ENCODE results near the gene MAP2K1. TPM values are rescaled to one million over a fixed set of nuclear protein-coding genes. Genes with fewer than 3 reads are reported as not detected.
A peak's percentile ranks its signal among the peaks of the same experiment; 100 is the strongest.

The MAP2K1 gene
- polyA plus RNA-seq, 1 experiment: 18.4 TPM

GRCh38 chr15:66503780-66504562, 117.3 kb downstream of the MAP2K1 start:
- no peaks in the 10 kb centered on the region for H3K27me3 ChIP-seq (ENCODE audit: control insufficient read depth, insufficient read depth, low read length)
- DNase-seq (ENCODE audit: low read depth, low spot score): no peak
- peak overlapping the region; percentile 90 for H3K27ac ChIP-seq (ENCODE audit: low read depth, low read length)
- no peaks in the 10 kb centered on the region for H3K9me3 ChIP-seq (ENCODE audit: control insufficient read depth, insufficient read depth, low read length)
- TF ChIP-seq CTCF (IDR thresholded peaks at IDR 0.05; ENCODE audit: low read depth, low read length): no peak
- CTCF ChIA-PET: interaction anchor here (1.7 kb wide), 1 partner anchor 63 kb away, joined by 6 read pairs; no protein-coding TSS in a partner anchor
- POLR2A ChIA-PET: no interaction called here
- H3K4me3 ChIP-seq (ENCODE audit: low read depth, low read length): peak overlapping the region; percentile 97

GRCh38 chr15:66504563-66505429, 118.1 kb downstream of the MAP2K1 start, which contains the start of the genes RPL4 and ZWILCH:
Gene RPL4, minus strand, starts transcription at chr15:66504855. Its CDS starts 65 bp downstream, at chr15:66504790.
Gene ZWILCH, plus strand, starts transcription at chr15:66505326. Its CDS starts 13 bp downstream, at chr15:66505339.
- CTCF ChIA-PET: interaction anchor here (1.7 kb wide), 1 partner anchor 62 kb away, joined by 6 read pairs; no protein-coding TSS in a partner anchor
- Histone ChIP-seq H3K9me3 (ENCODE audit: control insufficient read depth, insufficient read depth, low read length) (no peaks in the 10 kb centered on the region), H3K27ac (ENCODE audit: low read depth, low read length) (peak within 1 kb of the TSS; percentile 90), H3K4me3 (ENCODE audit: low read depth, low read length) (peak within 1 kb of the TSS; percentile 97), H3K27me3 (ENCODE audit: control insufficient read depth, insufficient read depth, low read length) (no peaks in the 10 kb centered on the region)
- peak; percentile 74 for DNase-seq (ENCODE audit: low read depth, low spot score)
- no peak for TF ChIP-seq CTCF (IDR thresholded peaks at IDR 0.05; ENCODE audit: low read depth, low read length)
- POLR2A ChIA-PET: interaction anchor here (1.0 kb wide), 1 partner anchor 118 kb away, joined by 5 read pairs; the partner anchor contains the start of gene MAP2K1

- H3K4me3 ChIP-seq (ENCODE audit: low read depth, low read length): peak overlapping the region; percentile 97
- no peaks in the 10 kb centered on the region for H3K27me3 ChIP-seq (ENCODE audit: control insufficient read depth, insufficient read depth, low read length)
- no peak for DNase-seq (ENCODE audit: low read depth, low spot score)
- no peaks in the 10 kb centered on the region for H3K9me3 ChIP-seq (ENCODE audit: control insufficient read depth, insufficient read depth, low read length)
- no peak for TF ChIP-seq CTCF (IDR thresholded peaks at IDR 0.05; ENCODE audit: low read depth, low read length)
- H3K27ac ChIP-seq (ENCODE audit: low read depth, low read length): peak overlapping the region; percentile 90
- CTCF ChIA-PET: interaction anchor here (1.9 kb wide), 1 partner anchor 8 kb away, joined by 14 read pairs; the partner anchor contains the start of gene SNAPC5
- POLR2A ChIA-PET: interaction anchor here (1.0 kb wide), 1 partner anchor 119 kb away, joined by 5 read pairs; the partner anchor contains the start of gene MAP2K1
Measured at GRCh38 chr15:66505430-66505811, 118.7 kb downstream of the MAP2K1 start.

- ChIA-PET CTCF (interaction anchor here (1.9 kb wide), 1 partner anchor 8 kb away, joined by 14 read pairs; the partner anchor contains the start of gene SNAPC5), POLR2A (no interaction called here)
- Histone ChIP-seq H3K9me3 (ENCODE audit: control insufficient read depth, insufficient read depth, low read length) (no peaks in the 10 kb centered on the region), H3K27me3 (ENCODE audit: control insufficient read depth, insufficient read depth, low read length) (no peaks in the 10 kb centered on the region), H3K27ac (ENCODE audit: low read depth, low read length) (no peak overlapping the region), H3K4me3 (ENCODE audit: low read depth, low read length) (peak overlapping the region; percentile 97)
- no peak for TF ChIP-seq CTCF (IDR thresholded peaks at IDR 0.05; ENCODE audit: low read depth, low read length)
- no peak for DNase-seq (ENCODE audit: low read depth, low spot score)
Measured at GRCh38 chr15:66505818-66506217, 119.1 kb downstream of the MAP2K1 start.
